T-helper 2 cell (primary cell): ENCODE measurements around the gene PKN3.

Experiments
- DNase-seq, 5 experiments: peaks; one replicate each; pipeline versions ENCODE4 v3.0.0 to v3.0.0-alpha.2; 2012 to 2022

Gene PKN3

DNA sequence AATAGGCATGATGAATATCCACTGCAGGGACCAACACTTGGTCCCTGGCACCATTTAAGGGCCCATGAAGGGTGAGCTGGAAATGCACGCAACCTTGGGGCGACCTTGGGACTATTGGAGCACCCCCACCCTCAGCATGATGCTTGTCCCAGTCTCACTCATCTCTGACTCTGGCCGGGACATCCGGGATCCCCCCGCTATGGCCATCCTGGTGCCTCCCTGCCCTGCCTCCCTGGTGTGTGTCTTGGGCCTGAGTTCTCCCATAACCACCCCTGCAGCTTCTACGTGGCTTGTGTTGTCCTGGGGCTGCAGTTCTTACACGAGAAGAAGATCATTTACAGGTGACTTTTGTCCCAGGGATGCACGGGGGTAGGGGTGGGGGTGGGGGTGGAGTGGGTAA lies 15.7 kb downstream of the PKN3 start:
- DNase-seq: no peak

DNA sequence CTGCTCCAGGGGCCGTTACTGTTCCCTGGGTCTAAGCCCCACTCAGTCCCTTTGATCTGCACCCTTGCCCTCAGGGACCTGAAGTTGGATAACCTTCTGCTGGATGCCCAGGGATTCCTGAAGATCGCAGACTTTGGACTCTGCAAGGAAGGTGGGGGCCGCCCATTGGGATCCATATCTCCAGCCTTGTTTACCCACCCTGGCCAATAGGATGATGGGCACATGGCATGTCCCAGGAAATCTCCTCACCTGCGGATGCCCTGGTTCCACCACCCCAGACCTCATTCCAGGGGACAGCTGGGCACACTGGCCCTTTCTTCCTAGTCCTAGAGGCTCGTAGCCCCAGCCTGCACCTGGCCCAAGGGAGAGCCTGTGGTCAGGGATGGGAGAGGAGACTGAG lies 16.2 kb downstream of the PKN3 start:
- DNase-seq: no peak

DNA sequence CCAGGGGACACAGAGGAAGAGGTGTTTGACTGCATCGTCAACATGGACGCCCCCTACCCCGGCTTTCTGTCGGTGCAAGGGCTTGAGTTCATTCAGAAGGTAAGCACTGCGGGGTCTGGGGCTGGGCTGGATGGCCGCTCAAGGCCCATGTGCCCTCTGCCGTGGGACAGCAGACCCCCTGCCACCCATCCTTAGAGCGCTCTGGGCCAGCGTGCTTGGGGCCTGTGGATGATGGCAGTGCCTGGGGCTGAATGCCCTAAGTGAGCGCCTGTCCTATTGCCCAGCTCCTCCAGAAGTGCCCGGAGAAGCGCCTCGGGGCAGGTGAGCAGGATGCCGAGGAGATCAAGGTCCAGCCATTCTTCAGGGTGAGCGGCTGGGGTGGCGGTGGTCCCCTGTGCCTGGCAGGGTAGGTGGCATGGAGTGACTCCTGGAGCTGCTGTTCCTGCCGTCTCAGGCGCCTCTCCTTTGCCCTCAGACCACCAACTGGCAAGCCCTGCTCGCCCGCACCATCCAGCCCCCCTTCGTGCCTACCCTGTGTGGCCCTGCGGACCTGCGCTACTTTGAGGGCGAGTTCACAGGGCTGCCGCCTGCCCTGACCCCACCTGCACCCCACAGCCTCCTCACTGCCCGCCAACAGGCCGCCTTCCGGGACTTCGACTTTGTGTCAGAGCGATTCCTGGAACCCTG lies 17.8 kb downstream of the PKN3 start:
- DNase-seq: no peak

DNA sequence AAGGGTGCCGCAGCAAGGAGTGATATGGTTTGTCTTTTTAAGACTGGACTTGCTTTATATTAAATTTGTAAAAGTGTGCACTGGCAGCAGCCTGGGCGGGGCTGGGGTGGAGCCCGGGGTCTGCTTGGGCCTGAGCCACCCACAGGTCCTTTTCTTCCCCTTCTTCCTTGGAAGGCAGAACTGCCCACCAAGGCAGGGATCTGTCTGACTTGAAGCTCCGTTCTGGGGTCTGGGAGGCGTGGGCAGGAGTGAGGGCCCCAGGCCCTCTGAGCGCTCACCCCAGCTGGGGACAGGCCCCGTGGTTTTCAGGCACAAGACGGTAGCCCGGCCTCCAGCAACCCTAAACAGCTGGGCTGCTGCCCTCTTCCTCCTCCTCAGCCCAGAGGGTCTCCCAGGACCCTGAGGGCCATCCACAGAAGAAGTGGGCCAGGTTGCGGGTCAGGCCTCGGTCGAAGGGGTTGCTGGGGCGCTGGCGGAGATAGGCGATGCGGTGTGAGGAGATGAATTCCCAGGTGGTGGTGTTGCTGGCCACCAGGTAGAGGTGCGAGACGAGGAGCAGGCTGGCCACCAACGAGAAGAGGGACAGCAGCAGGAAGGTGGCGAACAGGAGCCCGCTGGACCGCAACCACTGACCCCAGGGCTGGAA lies 18.7 kb downstream of the PKN3 start:
- no peak for DNase-seq

DNA sequence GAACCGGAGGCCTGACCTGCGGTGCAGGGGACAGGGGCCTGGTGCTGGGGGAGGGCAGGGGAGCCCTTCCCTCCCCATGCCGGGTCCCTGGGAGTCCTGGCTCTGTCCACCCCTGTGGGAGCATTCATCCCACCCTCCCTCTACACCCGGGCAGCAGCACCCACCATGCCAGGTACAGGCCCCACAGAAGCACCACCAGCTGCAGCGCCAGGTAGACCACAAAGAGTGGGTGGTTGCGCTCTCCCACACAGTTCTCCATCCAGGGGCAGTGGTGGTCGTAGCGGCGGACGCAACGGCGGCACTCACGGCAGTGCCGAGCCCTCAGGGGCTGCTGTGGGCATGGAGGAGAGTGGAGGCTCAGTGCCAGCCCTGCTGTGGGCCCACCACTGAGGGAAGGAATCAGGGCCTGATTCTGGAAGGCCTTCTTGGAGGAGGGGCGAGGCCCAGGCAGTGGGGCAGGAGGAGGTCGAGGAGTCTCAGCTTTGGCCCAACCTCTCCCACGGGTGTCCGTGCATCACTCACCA lies 19.2 kb downstream of the PKN3 start:
- DNase-seq: no peak

DNA sequence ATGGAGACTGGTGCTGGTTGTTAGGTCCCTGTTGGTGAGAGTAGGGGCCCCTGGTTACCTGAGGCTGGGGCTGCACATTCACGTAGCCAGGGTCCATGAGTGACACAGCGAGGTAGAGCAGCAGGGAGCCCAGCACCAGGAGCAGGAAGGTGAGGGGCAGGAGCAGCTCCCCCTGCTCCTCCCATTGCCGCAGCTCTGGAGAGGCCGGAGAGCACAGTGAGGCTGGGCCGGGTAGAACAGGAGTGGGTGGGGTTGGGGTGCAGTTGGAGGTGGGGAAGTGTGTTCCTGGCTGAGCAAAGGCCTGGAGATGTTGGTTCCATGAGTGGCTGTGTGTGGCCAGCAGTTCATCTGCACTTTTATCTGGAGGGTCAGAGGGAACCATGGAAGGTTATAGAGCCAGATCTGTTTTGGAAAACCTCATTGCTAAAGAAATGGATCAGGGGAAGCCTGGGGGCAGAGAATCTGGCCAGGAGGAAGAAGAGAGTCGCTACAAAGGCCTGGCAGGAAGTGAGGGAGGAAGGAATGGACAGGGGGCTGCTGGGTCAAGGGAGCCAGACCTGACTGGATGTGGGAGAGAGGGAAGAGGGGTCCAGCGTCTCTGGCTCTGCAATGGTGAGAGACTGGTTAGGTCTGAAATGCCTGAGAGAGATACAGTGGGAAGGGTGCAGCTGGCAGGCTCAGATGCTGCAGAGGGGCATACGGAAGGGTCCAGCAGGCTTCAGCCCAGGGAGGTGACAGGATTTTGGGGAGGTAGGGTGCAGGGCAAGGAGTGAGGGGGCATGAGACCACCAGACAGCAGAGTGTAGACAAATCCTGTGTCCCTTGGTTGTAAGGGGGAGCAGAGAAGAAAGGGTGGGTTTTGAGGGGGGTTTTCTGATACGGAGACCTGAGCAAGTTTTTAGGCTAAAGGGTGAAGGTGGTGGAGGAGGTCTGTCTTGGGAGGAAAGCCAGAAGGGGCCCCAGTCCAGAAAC lies 20.4 kb downstream of the PKN3 start:
- no peak for DNase-seq

DNA sequence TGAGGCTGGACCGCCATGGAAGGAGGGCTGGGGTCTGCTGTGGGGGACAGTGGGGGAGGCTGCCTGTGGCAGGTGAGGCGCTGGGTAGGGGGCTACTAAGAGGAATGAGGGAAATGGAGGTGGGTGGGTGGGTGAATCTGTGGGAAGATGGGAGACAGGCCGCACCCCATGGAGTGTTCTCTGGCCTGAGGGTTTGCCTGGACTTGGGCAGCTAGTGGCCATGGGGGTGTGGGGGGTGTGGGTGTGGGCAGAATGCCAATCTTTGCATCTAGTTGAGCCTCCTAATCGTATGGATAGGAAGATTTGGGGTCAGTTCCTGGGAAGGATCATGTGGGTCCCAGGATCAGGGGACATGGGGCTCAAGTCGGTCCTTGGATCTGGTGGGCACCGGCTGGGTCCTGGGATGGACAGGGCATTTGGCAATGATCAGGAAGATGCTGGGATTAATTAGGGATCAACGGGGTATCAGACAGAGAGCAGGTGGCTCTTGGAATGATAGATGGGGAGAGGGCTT lies 21.1 kb downstream of the PKN3 start:
- no peak for DNase-seq

DNA sequence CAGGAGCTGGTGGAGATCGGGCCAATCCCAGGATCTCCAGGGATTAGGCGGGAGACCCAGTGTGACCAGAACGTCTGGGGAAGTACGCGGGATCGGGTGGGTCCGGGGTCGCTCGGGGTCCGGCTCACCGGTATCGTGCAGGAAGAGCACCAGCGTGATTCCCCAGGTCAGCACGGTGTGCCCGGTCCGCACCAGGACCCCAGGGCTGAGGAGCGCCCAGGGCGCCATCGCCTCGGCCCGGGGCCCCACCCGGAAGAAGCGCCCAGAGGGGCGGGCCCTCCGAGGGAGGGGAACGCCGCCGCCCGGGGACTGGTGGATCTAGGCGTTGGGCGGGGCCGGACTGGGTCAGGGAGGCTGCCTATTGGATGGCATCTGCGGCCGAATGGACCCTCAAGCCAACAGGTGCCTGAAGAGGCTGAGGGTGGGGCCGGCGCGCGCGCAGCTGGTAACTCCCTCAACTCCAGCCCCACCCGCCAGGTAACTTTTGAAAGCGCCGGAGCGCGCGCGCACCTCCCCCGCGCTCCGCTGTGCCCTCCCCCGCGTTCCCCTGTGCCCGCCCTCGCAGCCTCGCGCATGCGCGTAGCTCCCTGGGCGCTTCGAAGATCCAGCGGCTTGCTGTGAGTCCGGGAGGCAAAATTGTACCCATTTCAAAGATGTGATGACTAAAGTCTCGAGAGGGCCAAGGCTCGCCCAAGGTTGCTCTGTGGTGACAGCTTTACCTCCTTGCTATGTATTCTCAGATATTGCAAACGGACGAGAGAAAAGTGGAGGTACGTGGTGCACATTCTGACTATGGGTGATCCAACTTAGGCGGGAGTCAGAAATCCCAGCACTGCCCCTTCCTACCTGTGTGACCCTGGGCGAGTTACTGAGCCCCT lies 21.8 kb downstream of the PKN3 start, which contains the start of gene ZDHHC12:
Gene ZDHHC12, minus strand, starts transcription at position 262 of the 878 bp plus-strand sequence. Its CDS starts 34 bp downstream, at position 228.
- peak; percentile 98 to 100 (median 99) for DNase-seq

DNA sequence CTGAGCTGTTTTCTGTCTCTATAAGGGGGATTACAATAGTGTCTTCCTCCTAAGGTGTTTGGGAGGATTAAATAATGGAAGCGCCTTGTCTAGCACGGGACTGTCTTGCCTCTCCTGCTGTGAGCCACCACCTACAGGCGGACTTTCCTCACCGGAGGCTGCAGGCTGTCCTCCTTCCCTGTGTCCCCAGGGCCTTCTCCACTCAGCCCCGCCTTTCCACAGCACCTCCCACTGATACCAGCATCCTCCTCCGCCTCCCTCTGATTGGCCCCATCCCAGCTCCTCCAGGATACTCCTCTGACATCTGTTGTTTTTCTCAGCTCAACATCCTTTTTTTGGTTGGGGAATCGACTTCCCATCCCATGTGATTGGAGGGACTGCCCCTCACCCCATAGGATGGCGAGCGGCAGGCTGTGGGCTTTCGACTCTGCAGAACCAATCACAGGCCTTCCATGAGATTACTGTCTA lies 22.5 kb downstream of the PKN3 start:
- DNase-seq: peak in 3 of 5 experiments; percentile 18 to 74 (median 33)

DNA sequence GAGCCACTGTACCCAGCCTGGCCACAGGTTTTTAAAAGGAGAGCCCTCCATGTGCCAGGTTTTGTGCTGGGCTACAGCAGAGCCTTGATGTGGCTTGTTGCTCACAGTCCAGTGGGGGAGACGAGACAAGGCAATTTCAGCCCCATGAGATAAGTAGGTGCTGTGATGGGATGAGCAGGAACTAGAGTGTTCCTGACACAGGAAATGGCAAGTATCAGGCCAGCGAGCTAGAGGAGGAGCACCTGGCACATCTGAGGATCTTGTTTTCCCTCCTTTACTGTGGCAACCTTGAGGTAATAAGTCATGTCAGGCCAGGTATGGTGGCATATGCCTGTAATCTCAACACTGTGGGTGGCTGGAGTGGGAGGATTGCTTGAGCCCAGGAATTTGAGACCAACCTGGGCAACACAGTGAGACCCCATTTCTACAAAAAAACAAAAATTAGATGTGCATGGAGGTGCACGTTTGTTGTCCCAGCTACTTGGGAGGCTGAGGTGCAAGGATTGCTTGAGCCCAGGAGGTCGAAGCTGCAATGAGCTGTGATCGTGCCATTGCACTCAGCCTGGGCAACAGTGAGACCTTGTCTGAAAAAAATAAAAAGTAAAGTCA lies 25.4 kb downstream of the PKN3 start:
- DNase-seq: no peak

DNA sequence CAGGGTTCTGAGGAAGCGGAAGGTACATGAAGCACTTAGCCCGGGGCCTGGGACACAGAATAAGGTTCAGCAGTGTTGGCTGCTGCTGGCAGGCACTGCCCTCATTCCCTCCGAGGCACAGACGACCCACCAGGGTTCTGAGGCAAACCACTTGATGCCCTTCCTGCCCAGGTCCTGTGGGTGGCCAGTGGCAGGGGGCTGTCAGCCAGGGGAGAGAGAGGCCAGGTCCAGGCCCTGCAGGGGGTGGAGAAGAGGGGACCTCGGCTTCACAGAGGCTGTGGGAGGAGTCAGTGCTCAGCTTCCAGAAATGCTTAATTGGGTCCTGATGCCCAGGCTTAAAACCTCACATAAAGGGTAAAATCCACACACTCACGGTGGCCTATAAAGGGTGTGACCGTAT lies 26.0 kb downstream of the PKN3 start:
- DNase-seq: no peak

DNA sequence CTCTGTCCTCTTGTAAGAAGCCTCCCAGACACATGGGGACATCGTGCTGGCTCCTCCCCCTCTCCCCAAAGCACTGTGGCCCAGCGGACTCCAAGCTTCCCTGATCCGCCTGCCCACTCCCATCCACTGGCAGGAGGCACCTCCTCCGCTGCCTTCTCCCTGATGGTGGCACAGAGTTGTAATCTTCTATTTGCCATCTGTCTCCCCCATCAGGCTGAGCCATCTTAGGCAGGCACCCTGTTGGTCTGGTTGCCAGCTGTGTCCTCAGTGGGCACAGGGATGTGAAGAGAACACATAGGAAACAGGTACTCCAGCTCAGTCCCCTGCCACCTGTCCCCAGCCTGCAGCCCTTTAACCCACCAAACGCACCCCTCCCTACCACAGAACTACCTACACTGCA lies 27.0 kb downstream of the PKN3 start:
- no peak for DNase-seq

DNA sequence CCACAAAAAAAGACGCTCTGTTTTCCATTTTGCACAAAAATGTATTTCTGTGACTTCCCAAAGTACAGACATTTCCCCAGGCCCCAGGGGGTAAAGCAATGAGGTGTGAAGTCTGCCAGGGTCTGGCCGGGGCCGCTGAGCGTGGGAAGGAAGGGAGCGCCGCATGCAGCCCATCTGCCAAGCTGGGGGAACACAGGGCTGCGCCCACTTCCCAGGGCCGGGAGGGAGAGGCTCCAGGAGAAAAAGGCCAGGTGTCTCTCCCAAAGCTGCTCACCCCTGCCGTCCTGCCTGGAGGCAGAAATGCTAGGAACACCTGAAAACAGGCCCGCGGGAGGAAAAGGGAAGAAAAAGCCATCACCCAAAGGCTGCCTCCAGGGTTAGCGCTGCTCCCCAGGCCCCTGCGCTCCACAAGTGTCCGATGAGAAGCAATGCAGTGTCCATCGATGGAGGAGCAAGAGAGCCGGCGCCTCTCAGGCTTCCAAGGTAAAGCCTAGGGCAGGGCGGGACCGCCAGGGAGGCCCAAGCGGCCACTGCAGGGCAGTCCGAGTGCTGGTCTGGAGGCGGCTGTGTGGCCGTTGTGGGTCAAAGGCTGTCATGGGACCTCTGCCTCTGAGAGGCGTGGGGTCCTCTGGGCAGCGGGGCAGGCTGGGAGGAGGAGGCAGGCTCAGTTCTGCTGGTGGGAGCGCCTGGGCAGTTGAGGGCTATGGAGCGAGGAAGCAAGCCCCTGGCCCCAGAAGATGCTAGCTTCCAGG lies 27.6 kb downstream of the PKN3 start:
- no peak for DNase-seq

DNA sequence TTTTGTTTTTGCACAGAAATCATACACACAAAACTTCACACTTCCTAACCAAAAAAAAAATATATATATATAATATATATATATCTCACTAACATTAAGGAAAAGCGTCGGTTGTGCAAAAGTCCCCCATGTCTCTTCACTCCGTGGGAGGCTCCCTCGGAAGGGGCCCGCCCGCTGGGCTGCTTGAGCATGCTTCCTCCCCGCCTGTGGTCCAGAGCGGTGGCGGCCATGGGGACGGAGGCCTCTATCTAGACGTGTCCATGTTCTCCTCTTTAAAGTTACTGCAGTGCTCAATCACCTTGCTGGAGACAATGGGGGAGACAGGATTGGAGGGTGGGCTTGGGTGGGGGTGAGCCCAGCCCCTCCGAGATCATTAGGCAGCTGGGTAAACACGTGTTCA lies 28.8 kb downstream of the PKN3 start:
- DNase-seq: no peak

DNA sequence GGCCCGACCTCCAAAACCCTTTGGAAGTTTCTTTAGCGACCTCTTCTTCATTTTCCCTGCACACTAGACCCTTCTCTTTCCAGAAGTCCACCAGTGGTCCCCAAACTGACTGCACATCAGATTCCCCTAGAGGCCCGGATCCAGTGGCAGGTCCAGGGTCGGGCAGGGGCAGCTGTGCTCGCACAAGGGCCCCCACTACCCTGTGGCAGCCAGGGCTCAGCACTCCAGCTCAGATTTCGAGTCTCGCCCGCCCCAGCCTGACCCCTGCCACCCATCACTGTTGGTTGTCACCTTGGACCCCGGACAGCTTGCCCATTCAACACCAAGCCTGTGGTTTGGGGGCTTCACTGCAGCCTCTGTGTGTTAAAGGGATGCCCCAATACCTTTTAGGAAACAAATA lies 29.4 kb downstream of the PKN3 start:
- DNase-seq: no peak

DNA sequence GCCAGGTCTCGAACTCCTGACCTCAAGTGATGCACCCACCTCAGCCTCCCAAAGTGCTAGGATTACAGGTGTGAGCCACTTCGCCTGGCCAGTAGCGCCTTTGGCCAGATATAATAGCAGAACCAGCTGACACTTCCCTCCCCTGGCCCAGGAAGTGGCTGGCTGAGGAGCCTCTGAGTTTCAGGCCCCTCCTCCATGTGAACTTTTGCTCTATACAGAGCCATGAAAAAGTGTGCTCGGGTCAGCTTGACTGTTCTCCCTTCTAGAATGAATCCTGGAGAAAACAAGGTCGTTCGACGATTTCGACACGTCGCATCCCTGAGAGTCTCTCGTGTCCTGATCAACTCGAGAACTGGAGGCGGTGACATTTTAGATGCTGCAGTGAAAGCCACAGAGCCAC lies 30.3 kb downstream of the PKN3 start:
- no peak for DNase-seq

DNA sequence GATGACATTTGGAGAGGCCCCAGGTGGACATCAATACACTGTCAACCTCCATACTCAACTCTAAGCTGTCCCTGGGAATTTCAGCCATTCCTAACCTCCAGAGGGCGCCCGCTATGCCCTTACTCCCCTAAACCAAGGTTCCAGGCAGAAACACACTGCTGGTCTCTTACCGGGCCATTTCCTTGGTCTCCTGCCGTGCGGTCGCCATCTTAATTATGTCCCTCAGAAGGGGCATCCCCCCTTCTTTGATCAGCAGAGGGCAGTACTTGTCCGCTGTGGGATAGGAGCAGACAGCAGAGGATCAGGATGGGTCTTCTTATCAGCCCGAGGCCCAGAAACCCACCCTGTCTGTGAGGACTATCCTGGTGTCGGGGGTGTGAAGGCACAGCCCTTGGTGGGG lies 31.0 kb downstream of the PKN3 start:
- DNase-seq: no peak

DNA sequence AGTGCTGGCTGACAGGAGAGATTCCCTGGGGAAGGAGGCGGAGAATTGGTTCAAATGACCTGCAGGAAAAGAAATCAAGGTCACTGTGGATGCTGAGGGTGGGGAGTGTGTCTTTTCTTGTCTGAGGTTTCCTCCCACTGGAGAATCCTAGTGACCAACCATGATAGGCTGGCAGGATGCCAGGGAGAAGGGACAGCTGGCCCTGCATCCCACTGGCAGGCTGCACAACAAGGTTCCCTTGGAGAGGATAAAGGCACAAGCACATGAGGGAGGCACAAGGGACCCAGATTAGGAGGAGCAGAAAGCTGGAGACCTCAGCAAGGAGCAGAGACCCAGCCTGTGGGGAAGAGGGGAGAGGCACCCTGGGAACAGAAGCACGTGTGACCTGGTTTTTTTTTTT lies 33.1 kb downstream of the PKN3 start:
- DNase-seq: no peak

DNA sequence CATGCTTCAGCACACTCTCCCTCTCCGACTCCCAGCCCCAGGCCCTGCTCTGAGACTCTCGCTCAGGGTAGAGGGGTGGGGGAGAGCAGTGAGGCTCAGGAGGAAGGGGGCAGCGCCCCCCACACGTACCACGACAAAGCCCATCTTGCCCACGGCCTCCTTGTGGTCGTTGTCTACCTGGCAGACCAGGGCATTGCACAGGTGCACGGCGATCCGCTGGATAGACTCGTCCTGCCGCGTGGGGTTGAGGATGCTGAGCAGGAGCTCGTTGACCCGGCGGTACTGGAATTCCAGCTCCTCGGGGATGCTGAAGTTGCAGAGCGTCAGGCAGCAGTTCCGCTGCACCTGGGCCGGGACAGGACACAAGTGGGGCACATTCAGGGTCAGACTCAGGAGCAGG lies 40.1 kb downstream of the PKN3 start:
- no peak for DNase-seq

DNA sequence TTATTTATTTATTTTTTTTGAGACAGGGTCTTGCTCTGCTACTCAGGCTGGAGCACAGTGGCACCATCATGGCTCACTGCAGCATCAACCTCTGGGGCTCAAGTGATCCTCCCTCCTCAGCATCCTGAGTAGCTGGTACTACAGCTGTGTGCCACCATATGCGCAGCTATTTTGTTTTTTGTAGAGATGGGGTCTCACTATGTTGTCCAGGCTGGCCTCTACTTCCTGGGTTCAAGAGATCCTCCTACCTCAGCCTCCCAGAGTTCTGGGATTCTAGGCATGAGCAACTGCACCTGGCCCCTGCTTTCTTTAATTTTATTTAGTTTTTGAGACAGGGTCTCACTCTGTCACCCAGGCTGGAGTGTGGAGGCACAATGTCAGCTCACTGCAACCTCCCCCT lies 41.1 kb downstream of the PKN3 start:
- DNase-seq: no peak

DNA sequence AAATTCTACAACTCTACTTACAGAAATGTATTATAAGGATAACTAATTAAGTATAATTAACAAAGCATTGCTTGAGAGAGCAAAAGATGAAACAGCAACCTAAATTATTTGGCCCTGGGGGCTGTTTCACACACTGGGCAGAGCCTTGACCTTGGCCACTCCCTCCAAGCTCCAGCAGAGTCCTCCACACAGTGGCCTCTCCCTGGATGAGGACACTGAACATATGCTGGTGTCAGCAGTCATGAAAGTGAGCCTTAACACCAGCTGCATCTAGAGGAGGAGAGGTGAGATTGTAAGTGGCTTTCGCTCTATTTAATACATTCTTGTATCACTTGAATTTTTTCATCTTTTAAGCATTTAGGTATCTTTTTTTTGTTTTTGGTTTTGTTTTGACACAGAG lies 44.9 kb downstream of the PKN3 start:
- no peak for DNase-seq
